Activated CD4-positive, alpha-beta memory T cell treated with anti-CD3 and anti-CD28 coated beads, Interleukin-2, amount 10 ng/mL, durations not matched to agents 7 days and 5 days (primary cell): ENCODE results near the gene C10orf67. TPM values are rescaled to one million over a fixed set of nuclear protein-coding genes. Genes with fewer than 3 reads are reported as not detected.

Experiments
- CTCF ChIA-PET: fragments of 350-600 bp; sonication (Branson Sonifier 250); formaldehyde crosslinking; loops from one replicate; lab custom pipeline; 2021; ENCODE audit warnings: antibody characterized with exemption, inconsistent platforms; lab: Charles Lee
- POLR2A ChIA-PET: fragments of 350-600 bp; sonication (Branson Sonifier 250); formaldehyde crosslinking; loops from one replicate; lab custom pipeline; 2021; ENCODE audit warnings: antibody characterized with exemption; lab: Charles Lee
- DNase-seq: peaks from one replicate; pipeline ENCODE4 v3.0.0-alpha.2; 2020
- H3K27ac Mint-ChIP-seq: one replicate; pipeline ENCODE4 v1.8.0; 2021; ENCODE audit warnings: mild to moderate bottlenecking, mixed read lengths
- H3K27me3 Mint-ChIP-seq: one replicate; pipeline ENCODE4 v1.8.0; 2021; ENCODE audit warnings: mixed read lengths
- H3K36me3 Mint-ChIP-seq: one replicate; pipeline ENCODE4 v1.8.0; 2021; ENCODE audit warnings: low read depth, mixed read lengths
- H3K4me1 Mint-ChIP-seq: one replicate; pipeline ENCODE4 v1.8.0; 2021; ENCODE audit warnings: mixed read lengths
- H3K4me3 Mint-ChIP-seq: one replicate; pipeline ENCODE4 v1.8.0; 2021; ENCODE audit warnings: mild to moderate bottlenecking, mixed read lengths
- H3K9me3 Mint-ChIP-seq: one replicate; pipeline ENCODE4 v1.8.0; 2021; ENCODE audit warnings: mixed read lengths
- total RNA-seq, 2 experiments: library from RNA; stranded (reverse); gene quantifications; one replicate each; pipeline ENCODE4 v1.2.3, GENCODE V29; 2021

The C10orf67 gene
- total RNA-seq, 2 experiments from 2014 or later, result not detected

- peaks cover 54% of the 10 kb centered on the region for H3K27me3 Mint-ChIP-seq
- no peak overlapping the region for H3K4me3 Mint-ChIP-seq
- H3K27ac Mint-ChIP-seq, result no peak overlapping the region
- H3K36me3 Mint-ChIP-seq, result no peaks in the 10 kb centered on the region
- DNase-seq, result no peak
- POLR2A ChIA-PET, result no interaction called here
- CTCF ChIA-PET, result no interaction called here
- no peaks in the 10 kb centered on the region for H3K4me1 Mint-ChIP-seq
- H3K9me3 Mint-ChIP-seq, result no peaks in the 10 kb centered on the region
These were observed 170.3 kb downstream of the C10orf67 start for GRCh38 chr10:23174074-23174976.

GRCh38 chr10:23173214-23174073 is 171.2 kb downstream of the C10orf67 start:
- H3K36me3 Mint-ChIP-seq, result no peaks in the 10 kb centered on the region
- no peaks in the 10 kb centered on the region for H3K4me1 Mint-ChIP-seq
- POLR2A ChIA-PET, result no interaction called here
- no peak for DNase-seq
- no peak overlapping the region for H3K27ac Mint-ChIP-seq
- H3K27me3 Mint-ChIP-seq, result peaks cover 54% of the 10 kb centered on the region
- H3K4me3 Mint-ChIP-seq, result no peak overlapping the region
- no peaks in the 10 kb centered on the region for H3K9me3 Mint-ChIP-seq
- CTCF ChIA-PET, result no interaction called here

- no peaks in the 10 kb centered on the region for H3K4me1 Mint-ChIP-seq
- ChIA-PET POLR2A (no interaction called here), CTCF (no interaction called here)
- no peak for DNase-seq
- no peak overlapping the region for H3K27ac Mint-ChIP-seq
- H3K4me3 Mint-ChIP-seq, result no peak overlapping the region
- H3K27me3 Mint-ChIP-seq, result peaks cover 55% of the 10 kb centered on the region
- no peaks in the 10 kb centered on the region for H3K9me3 Mint-ChIP-seq
- H3K36me3 Mint-ChIP-seq, result no peaks in the 10 kb centered on the region
These were observed 172.0 kb downstream of the C10orf67 start for GRCh38 chr10:23172429-23173213.

GRCh38 chr10:23171232-23171876 is 173.2 kb downstream of the C10orf67 start:
- ChIA-PET POLR2A (no interaction called here), CTCF (no interaction called here)
- DNase-seq, result no peak

GRCh38 chr10:23158370-23158769 is 186.2 kb downstream of the C10orf67 start:
- POLR2A ChIA-PET, result no interaction called here

More at GRCh38 chr10:23171232-23171876, 173.2 kb downstream of the C10orf67 start:
- Mint-ChIP-seq H3K27me3 (peaks cover 56% of the 10 kb centered on the region), H3K27ac (no peak overlapping the region), H3K36me3 (no peaks in the 10 kb centered on the region), H3K9me3 (no peaks in the 10 kb centered on the region), H3K4me3 (no peak overlapping the region), H3K4me1 (no peaks in the 10 kb centered on the region)

GRCh38 chr10:23157691-23158369 is 186.8 kb downstream of the C10orf67 start:
- ChIA-PET CTCF (interaction anchor here (0.7 to 5.0 kb wide), 15 partner anchors 10 to 544 kb away, joined by 3 to 35 read pairs (median 4); no protein-coding TSS in a partner anchor), POLR2A (no interaction called here)
- no peaks in the 10 kb centered on the region for H3K36me3 Mint-ChIP-seq
- no peak overlapping the region for H3K4me3 Mint-ChIP-seq
- no peak for DNase-seq
- H3K27me3 Mint-ChIP-seq, result peaks cover 19% of the 10 kb centered on the region
- H3K4me1 Mint-ChIP-seq, result peaks cover 7% of the 10 kb centered on the region
- no peaks in the 10 kb centered on the region for H3K9me3 Mint-ChIP-seq
- no peak overlapping the region for H3K27ac Mint-ChIP-seq

More at GRCh38 chr10:23158370-23158769, 186.2 kb downstream of the C10orf67 start:
- Mint-ChIP-seq H3K4me3 (no peak overlapping the region), H3K36me3 (no peaks in the 10 kb centered on the region), H3K27ac (no peak overlapping the region), H3K4me1 (peaks cover 7% of the 10 kb centered on the region), H3K9me3 (no peaks in the 10 kb centered on the region), H3K27me3 (peaks cover 19% of the 10 kb centered on the region)
- peak; percentile 42 for DNase-seq
- CTCF ChIA-PET, result interaction anchor here (0.6 to 5.0 kb wide), 15 partner anchors 9 to 544 kb away, joined by 3 to 35 read pairs (median 4); no protein-coding TSS in a partner anchor

GRCh38 chr10:23157239-23157681 is 187.3 kb downstream of the C10orf67 start:
- peaks cover 7% of the 10 kb centered on the region for H3K4me1 Mint-ChIP-seq
- H3K27me3 Mint-ChIP-seq, result peaks cover 19% of the 10 kb centered on the region
- POLR2A ChIA-PET, result no interaction called here

GRCh38 chr10:23156447-23157150 is 188.0 kb downstream of the C10orf67 start:
- Mint-ChIP-seq H3K4me1 (peaks cover 7% of the 10 kb centered on the region), H3K27ac (peak overlapping the region; percentile 42), H3K27me3 (peaks cover 19% of the 10 kb centered on the region), H3K9me3 (no peaks in the 10 kb centered on the region), H3K36me3 (no peaks in the 10 kb centered on the region), H3K4me3 (no peak overlapping the region)
- no peak for DNase-seq
- CTCF ChIA-PET, result interaction anchor here (0.6 to 5.0 kb wide), 5 partner anchors 11 to 1635 kb away, joined by 3 to 35 read pairs (median 4); no protein-coding TSS in a partner anchor
- POLR2A ChIA-PET, result no interaction called here

More at GRCh38 chr10:23157239-23157681, 187.3 kb downstream of the C10orf67 start:
- CTCF ChIA-PET, result interaction anchor here (1.1 to 5.0 kb wide), 8 partner anchors 10 to 545 kb away, joined by 3 to 35 read pairs (median 4); no protein-coding TSS in a partner anchor
- DNase-seq, result no peak
- H3K36me3 Mint-ChIP-seq, result no peaks in the 10 kb centered on the region
- H3K9me3 Mint-ChIP-seq, result no peaks in the 10 kb centered on the region
- no peak overlapping the region for H3K4me3 Mint-ChIP-seq
- H3K27ac Mint-ChIP-seq, result no peak overlapping the region

GRCh38 chr10:23155169-23155568 is 189.4 kb downstream of the C10orf67 start:
- no peak for DNase-seq
- no peaks in the 10 kb centered on the region for H3K9me3 Mint-ChIP-seq
- CTCF ChIA-PET, result no interaction called here
- no peak overlapping the region for H3K27ac Mint-ChIP-seq
- H3K4me1 Mint-ChIP-seq, result peaks cover 7% of the 10 kb centered on the region
- H3K4me3 Mint-ChIP-seq, result no peak overlapping the region
- peaks cover 11% of the 10 kb centered on the region for H3K27me3 Mint-ChIP-seq
- no peaks in the 10 kb centered on the region for H3K36me3 Mint-ChIP-seq
- POLR2A ChIA-PET, result no interaction called here
